ENCODE data around the gene STK38L. TPM values are rescaled to one million over a fixed set of nuclear protein-coding genes. Genes with fewer than 3 reads are reported as not detected.

Gene STK38L
- total and polyA plus RNA-seq, 12 donors = 10.2 to 298 (median 21.0) TPM

- Histone ChIP-seq H3K4me3 (no peak overlapping the region), H3K36me3 (replicated peaks in 1 of 2) (no peaks in the 10 kb centered on the region), H3K4me1 (replicated peaks in 1 of 2) (peaks cover 5 to 10% of the 10 kb centered on the region in 2 donors), H3K27ac (no peak overlapping the region), H3K9me3 (replicated peaks in 1 of 3) (no peaks in the 10 kb centered on the region), H3K27me3 (no peaks in the 10 kb centered on the region)
- TF ChIP-seq POLR2A (IDR thresholded peaks at IDR 0.05) (no peak), CTCF (IDR thresholded peaks at IDR 0.05) (no peak)
- intact Hi-C loops (cut with DNase I) = no loop called here
- WGBS, 4 donors = 63 to 71% (median 65%) methylated on average over 2 of the region's 2 CpGs
- DNase-seq = no peak
Measured at GRCh38 chr12:27199638-27200300, 44.3 kb upstream of the STK38L start.

GRCh38 chr12:27201169-27201568 is 42.9 kb upstream of the STK38L start:
- intact Hi-C loops (cut with DNase I) = no loop called here
- DNase-seq = no peak
- Histone ChIP-seq H3K4me3 (no peak overlapping the region), H3K27ac (no peak overlapping the region), H3K9me3 (replicated peaks in 1 of 3) (no peaks in the 10 kb centered on the region), H3K27me3 (no peaks in the 10 kb centered on the region), H3K4me1 (replicated peaks in 1 of 2) (peaks cover 5 to 10% of the 10 kb centered on the region in 2 donors), H3K36me3 (replicated peaks in 1 of 2) (no peaks in the 10 kb centered on the region)
- TF ChIP-seq CTCF (IDR thresholded peaks at IDR 0.05) = no peak
- TF ChIP-seq POLR2A (IDR thresholded peaks at IDR 0.05) = no peak
- WGBS, 4 donors = 27 to 33% (median 31%) methylated on average over 1 of the region's 1 CpG

- no peaks in the 10 kb centered on the region for H3K4me1 ChIP-seq (replicated peaks in 1 of 2)
- intact Hi-C loops (cut with DNase I) = no loop called here
- H3K27ac ChIP-seq = no peak overlapping the region
- WGBS, 4 donors = 57 to 74% (median 72%) methylated on average over 1 of the region's 1 CpG
- TF ChIP-seq POLR2A (IDR thresholded peaks at IDR 0.05) (no peak), CTCF (IDR thresholded peaks at IDR 0.05) (no peak)
- H3K9me3 ChIP-seq (replicated peaks in 1 of 3) = no peaks in the 10 kb centered on the region
- no peaks in the 10 kb centered on the region for H3K27me3 ChIP-seq
- H3K36me3 ChIP-seq (replicated peaks in 1 of 2) = no peaks in the 10 kb centered on the region
- no peak for DNase-seq
- H3K4me3 ChIP-seq = no peak overlapping the region
Measured at GRCh38 chr12:27206801-27207502, 37.1 kb upstream of the STK38L start.

GRCh38 chr12:27207615-27208413 is 36.3 kb upstream of the STK38L start:
- Histone ChIP-seq H3K4me1 (replicated peaks in 1 of 2) (no peaks in the 10 kb centered on the region), H3K27ac (no peak overlapping the region), H3K27me3 (no peaks in the 10 kb centered on the region), H3K36me3 (replicated peaks in 1 of 2) (no peaks in the 10 kb centered on the region), H3K9me3 (replicated peaks in 1 of 3) (no peaks in the 10 kb centered on the region), H3K4me3 (no peak overlapping the region)
- 55 to 63% (median 58%) methylated on average over 9 of the region's 9 CpGs for WGBS, 4 donors
- intact Hi-C loops (cut with DNase I) = no loop called here
- no peak for TF ChIP-seq CTCF (IDR thresholded peaks at IDR 0.05)
- no peak for TF ChIP-seq POLR2A (IDR thresholded peaks at IDR 0.05)
- no peak for DNase-seq

All from adrenal gland (tissue), 12 donors.